Measurements from ENCODE around the gene MROH2A.

The MROH2A gene

GRCh38 chr2:233802132-233802815 lies 24.1 kb downstream of the MROH2A start:
- no peak for DNase-seq

- DNase-seq, result no peak
Observed at GRCh38 chr2:233803292-233803911, 25.3 kb downstream of the MROH2A start.

- no peak for DNase-seq
Observed at GRCh38 chr2:233803994-233804393, 25.9 kb downstream of the MROH2A start.

- no peak for DNase-seq
Observed at GRCh38 chr2:233807215-233807865, 29.2 kb downstream of the MROH2A start.

GRCh38 chr2:233807966-233808935 lies 30.1 kb downstream of the MROH2A start:
- DNase-seq, result no peak

- DNase-seq, result no peak
Observed at GRCh38 chr2:233810385-233810784, 32.3 kb downstream of the MROH2A start.

- no peak for DNase-seq
Observed at GRCh38 chr2:233811087-233811486, 33.0 kb downstream of the MROH2A start.

GRCh38 chr2:233811732-233812131 lies 33.6 kb downstream of the MROH2A start:
- DNase-seq, result no peak

GRCh38 chr2:233813236-233814055 lies 35.3 kb downstream of the MROH2A start:
- no peak for DNase-seq

GRCh38 chr2:233814056-233814835 lies 36.1 kb downstream of the MROH2A start:
- no peak for DNase-seq

- no peak for DNase-seq
Observed at GRCh38 chr2:233815861-233816260, 37.7 kb downstream of the MROH2A start.

- no peak for DNase-seq
Observed at GRCh38 chr2:233816334-233816733, 38.2 kb downstream of the MROH2A start.

GRCh38 chr2:233816771-233817170 lies 38.6 kb downstream of the MROH2A start:
- no peak for DNase-seq

- no peak for DNase-seq
Observed at GRCh38 chr2:233817361-233817911, 39.3 kb downstream of the MROH2A start.

- DNase-seq, result no peak
Observed at GRCh38 chr2:233817995-233818638, 40.0 kb downstream of the MROH2A start.

- no peak for DNase-seq
Observed at GRCh38 chr2:233818639-233819621, 40.8 kb downstream of the MROH2A start.

- DNase-seq, result no peak
Observed at GRCh38 chr2:233819884-233820773, 42.0 kb downstream of the MROH2A start.

GRCh38 chr2:233820774-233821105 lies 42.6 kb downstream of the MROH2A start:
- DNase-seq, result no peak
